Hepatocyte (in vitro differentiated cells): ENCODE results near the gene DGKD. TPM values are rescaled to one million over a fixed set of nuclear protein-coding genes. Genes with fewer than 3 reads are reported as not detected.

Source experiments
- DNase-seq: peaks from one replicate; pipeline ENCODE4 v3.0.0-alpha.2; 2016; ENCODE audit warnings: low spot score
- H2AFZ ChIP-seq: fragments of 200-600 bp; sonication (generic); 2 replicates; pipeline ENCODE4 v1.6.0; 2016; ENCODE audit warnings: antibody characterized with exemption, mild to moderate bottlenecking
- H3K27ac ChIP-seq: fragments of 200-600 bp; sonication (generic); 2 replicates; pipeline ENCODE4 v1.5.1; 2016; ENCODE audit warnings: mild to moderate bottlenecking
- H3K27me3 ChIP-seq: fragments of 200-600 bp; sonication (generic); 2 replicates; pipeline ENCODE4 v1.6.1; 2016
- H3K36me3 ChIP-seq: fragments of 200-600 bp; sonication (generic); replicated peaks from 2 replicates; pipeline ENCODE4 v1.5.1; 2016; ENCODE audit warnings: low read depth; ENCODE audit not compliant: insufficient read depth
- H3K4me1 ChIP-seq: fragments of 200-600 bp; sonication (generic); 2 replicates; pipeline ENCODE4 v1.5.1; 2016; ENCODE audit warnings: mild to moderate bottlenecking, moderate library complexity; ENCODE audit not compliant: insufficient read depth
- H3K4me2 ChIP-seq: fragments of 200-600 bp; sonication (generic); 2 replicates; pipeline ENCODE4 v1.6.0; 2016
- H3K4me3 ChIP-seq: fragments of 200-600 bp; sonication (generic); 2 replicates; pipeline ENCODE4 v1.5.1; 2016; ENCODE audit warnings: mild to moderate bottlenecking
- H3K79me2 ChIP-seq: fragments of 200-600 bp; sonication (generic); 2 replicates; pipeline ENCODE4 v1.6.0; 2017; ENCODE audit warnings: mild to moderate bottlenecking
- H3K9me2 ChIP-seq: fragments of 200-600 bp; sonication (generic); replicated peaks from 2 replicates; pipeline ENCODE4 v1.6.0; 2017; ENCODE audit warnings: mild to moderate bottlenecking; ENCODE audit not compliant: insufficient read depth
- H3K9me3 ChIP-seq: fragments of 200-600 bp; sonication (generic); 2 replicates; pipeline ENCODE4 v1.5.1; 2016; ENCODE audit warnings: low read depth, mild to moderate bottlenecking
- H4K20me1 ChIP-seq: fragments of 200-600 bp; sonication (generic); 2 replicates; pipeline ENCODE4 v1.6.0; 2016; ENCODE audit warnings: mild to moderate bottlenecking; ENCODE audit not compliant: insufficient read depth, poor library complexity, severe bottlenecking
- CTCF ChIP-seq: fragments of 200-600 bp; sonication (generic); IDR thresholded peaks from 2 replicates; pipeline ENCODE4 v1.5.1; 2016; ENCODE audit warnings: antibody characterized with exemption, mild to moderate bottlenecking; ENCODE audit not compliant: poor library complexity
- EZH2 ChIP-seq: fragments of 200-600 bp; sonication (generic); IDR thresholded peaks from 2 replicates; pipeline ENCODE4 v1.6.1; 2016; ENCODE audit warnings: antibody characterized with exemption, mild to moderate bottlenecking, borderline replicate concordance
- EZH2phosphoT487 ChIP-seq: fragments of 200-600 bp; sonication (generic); IDR thresholded peaks from one replicate; pipeline ENCODE4 v1.6.1; 2018; ENCODE audit warnings: antibody characterized with exemption, mild to moderate bottlenecking, low read depth, moderate library complexity; ENCODE audit not compliant: unreplicated experiment, severe bottlenecking
- WGBS: methylation state at CpG from one replicate; pipeline ENCODE4 v1.1.6; 2016; ENCODE audit warnings: low lambda C conversion rate; ENCODE audit errors: missing lambda C conversion rate; 5-methylcytosine and 5-hydroxymethylcytosine counted together
- polyA plus RNA-seq: library from polyadenylated mRNA; unstranded; fragments of >200 nt; fragmentation: Nextera tagmentation; extraction: Ambion mirVana; gene quantifications from 2 replicates; pipeline ENCODE4 v1.2.1, GENCODE V29; 2016
- total RNA-seq: library from RNA; depleted of rRNA; stranded (reverse); fragments of >200 nt; gene quantifications from 2 replicates; pipeline ENCODE4 v1.2.3, GENCODE V29; 2014

The DGKD gene
- total and polyA plus RNA-seq, 2 experiments from 2014 or later, result 14.2 to 14.3 TPM

- H2AFZ ChIP-seq, result no peak overlapping the region
- H3K27ac ChIP-seq, result no peak overlapping the region
- WGBS, result 97% methylated on average over 16 of the region's 17 CpGs
- no peaks in the 10 kb centered on the region for H3K4me1 ChIP-seq
- no peaks in the 10 kb centered on the region for H4K20me1 ChIP-seq
- H3K9me2 ChIP-seq, result no peaks in the 10 kb centered on the region
- H3K36me3 ChIP-seq, result no peaks in the 10 kb centered on the region
- no peaks in the 10 kb centered on the region for H3K27me3 ChIP-seq
- H3K4me3 ChIP-seq, result no peak overlapping the region
- H3K9me3 ChIP-seq, result no peaks in the 10 kb centered on the region
- DNase-seq, result no peak
- H3K79me2 ChIP-seq, result no peaks in the 10 kb centered on the region
- no peak overlapping the region for H3K4me2 ChIP-seq
- no peak for TF ChIP-seq CTCF
- no peak for TF ChIP-seq EZH2
- no peak for TF ChIP-seq EZH2phosphoT487
Measured at GRCh38 chr2:233440314-233440713, 86.0 kb downstream of the DGKD start.

- Histone ChIP-seq H3K27me3 (no peaks in the 10 kb centered on the region), H2AFZ (no peak overlapping the region), H3K4me2 (no peak overlapping the region), H3K36me3 (no peaks in the 10 kb centered on the region), H4K20me1 (no peaks in the 10 kb centered on the region), H3K9me2 (no peaks in the 10 kb centered on the region), H3K4me1 (no peaks in the 10 kb centered on the region), H3K79me2 (no peaks in the 10 kb centered on the region), H3K27ac (no peak overlapping the region), H3K9me3 (no peaks in the 10 kb centered on the region), H3K4me3 (no peak overlapping the region)
- no peak for DNase-seq
- TF ChIP-seq EZH2phosphoT487, result no peak
- TF ChIP-seq EZH2, result no peak
- no peak for TF ChIP-seq CTCF
- 100% methylated on average over 8 of the region's 9 CpGs for WGBS
Measured at GRCh38 chr2:233440714-233441113, 86.4 kb downstream of the DGKD start.

- 95% methylated on average over 23 of the region's 26 CpGs for WGBS
- H3K9me3 ChIP-seq, result no peaks in the 10 kb centered on the region
- no peak overlapping the region for H3K4me2 ChIP-seq
- no peak overlapping the region for H3K4me3 ChIP-seq
- H2AFZ ChIP-seq, result no peak overlapping the region
- H3K79me2 ChIP-seq, result no peaks in the 10 kb centered on the region
- no peaks in the 10 kb centered on the region for H3K9me2 ChIP-seq
- no peak for DNase-seq
- H4K20me1 ChIP-seq, result no peaks in the 10 kb centered on the region
- H3K27me3 ChIP-seq, result no peaks in the 10 kb centered on the region
- TF ChIP-seq EZH2phosphoT487 (no peak), EZH2 (no peak), CTCF (no peak)
- no peaks in the 10 kb centered on the region for H3K4me1 ChIP-seq
- no peaks in the 10 kb centered on the region for H3K36me3 ChIP-seq
- H3K27ac ChIP-seq, result no peak overlapping the region
Measured at GRCh38 chr2:233441161-233442027, 87.1 kb downstream of the DGKD start.
